Measurements from ENCODE around the gene FLVCR2. TPM values are rescaled to one million over a fixed set of nuclear protein-coding genes. Genes with fewer than 3 reads are reported as not detected.

Gene FLVCR2
- polyA plus RNA-seq, 1 donor from 2014 or later, result not detected

DNA sequence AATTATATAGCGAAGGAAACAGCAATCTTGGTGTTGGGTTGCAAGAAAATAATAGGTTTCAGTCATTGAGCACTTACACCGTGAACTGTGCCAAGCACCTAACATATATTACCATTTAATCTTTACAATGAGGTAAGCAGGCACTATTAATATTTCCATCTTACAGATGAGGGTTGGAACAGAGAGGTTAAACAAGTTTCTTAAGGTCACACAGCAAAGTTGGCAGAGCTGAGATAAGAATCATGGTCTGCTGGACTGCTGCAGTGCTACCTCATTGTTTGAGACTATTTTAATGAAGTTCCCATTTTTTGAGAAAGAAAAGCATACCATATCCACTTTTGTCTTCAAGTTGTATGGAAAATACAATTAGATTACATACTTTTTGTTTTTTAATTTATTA, 80.5 kb downstream of the FLVCR2 start:
- Histone ChIP-seq H3K9me3 (ENCODE audit: low read length) (no peaks in the 10 kb centered on the region), H3K4me2 (ENCODE audit: low read length) (no peak overlapping the region), H3K27me3 (ENCODE audit: insufficient read depth, low read depth, low read length) (no peaks in the 10 kb centered on the region), H3K4me3 (ENCODE audit: low read length) (peak overlapping the region; percentile 40), H3F3A (ENCODE audit: insufficient read depth, low read length, poor library complexity, severe bottlenecking) (no peaks in the 10 kb centered on the region), H4K20me1 (ENCODE audit: insufficient read depth) (no peaks in the 10 kb centered on the region), H3K79me2 (replicated peaks; ENCODE audit: insufficient read depth, low read length) (peaks cover 27% of the 10 kb centered on the region), H3K9me2 (ENCODE audit: insufficient read depth, low read length) (no peaks in the 10 kb centered on the region), H3K27ac (ENCODE audit: low read length) (no peak overlapping the region), H3K9ac (ENCODE audit: low read length) (no peak overlapping the region), H3K36me3 (ENCODE audit: insufficient read depth, low read length) (no peaks in the 10 kb centered on the region), H2AFZ (ENCODE audit: low read depth, low read length) (no peak overlapping the region)
- TF ChIP-seq, protein P1, sequence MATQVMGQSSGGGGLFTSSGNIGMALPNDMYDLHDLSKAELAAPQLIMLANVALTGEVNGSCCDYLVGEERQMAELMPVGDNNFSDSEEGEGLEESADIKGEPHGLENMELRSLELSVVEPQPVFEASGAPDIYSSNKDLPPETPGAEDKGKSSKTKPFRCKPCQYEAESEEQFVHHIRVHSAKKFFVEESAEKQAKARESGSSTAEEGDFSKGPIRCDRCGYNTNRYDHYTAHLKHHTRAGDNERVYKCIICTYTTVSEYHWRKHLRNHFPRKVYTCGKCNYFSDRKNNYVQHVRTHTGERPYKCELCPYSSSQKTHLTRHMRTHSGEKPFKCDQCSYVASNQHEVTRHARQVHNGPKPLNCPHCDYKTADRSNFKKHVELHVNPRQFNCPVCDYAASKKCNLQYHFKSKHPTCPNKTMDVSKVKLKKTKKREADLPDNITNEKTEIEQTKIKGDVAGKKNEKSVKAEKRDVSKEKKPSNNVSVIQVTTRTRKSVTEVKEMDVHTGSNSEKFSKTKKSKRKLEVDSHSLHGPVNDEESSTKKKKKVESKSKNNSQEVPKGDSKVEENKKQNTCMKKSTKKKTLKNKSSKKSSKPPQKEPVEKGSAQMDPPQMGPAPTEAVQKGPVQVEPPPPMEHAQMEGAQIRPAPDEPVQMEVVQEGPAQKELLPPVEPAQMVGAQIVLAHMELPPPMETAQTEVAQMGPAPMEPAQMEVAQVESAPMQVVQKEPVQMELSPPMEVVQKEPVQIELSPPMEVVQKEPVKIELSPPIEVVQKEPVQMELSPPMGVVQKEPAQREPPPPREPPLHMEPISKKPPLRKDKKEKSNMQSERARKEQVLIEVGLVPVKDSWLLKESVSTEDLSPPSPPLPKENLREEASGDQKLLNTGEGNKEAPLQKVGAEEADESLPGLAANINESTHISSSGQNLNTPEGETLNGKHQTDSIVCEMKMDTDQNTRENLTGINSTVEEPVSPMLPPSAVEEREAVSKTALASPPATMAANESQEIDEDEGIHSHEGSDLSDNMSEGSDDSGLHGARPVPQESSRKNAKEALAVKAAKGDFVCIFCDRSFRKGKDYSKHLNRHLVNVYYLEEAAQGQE (IDR thresholded peaks at IDR 0.05; ENCODE audit: borderline replicate concordance), result no peak
- no peak for TF ChIP-seq TAF1 (IDR thresholded peaks at IDR 0.05; ENCODE audit: low read depth)
- TF ChIP-seq MXI1 (conservative IDR thresholded peaks at IDR 0.05; ENCODE audit: poor library complexity, severe bottlenecking), result no peak
- no peak for TF ChIP-seq EP300 (conservative IDR thresholded peaks at IDR 0.05; ENCODE audit: poor library complexity, severe bottlenecking)
- no peak for TF ChIP-seq POLR2AphosphoS5 (IDR thresholded peaks at IDR 0.05)
- TF ChIP-seq RAD21 (conservative IDR thresholded peaks at IDR 0.05), result no peak
- TF ChIP-seq SMC3 (conservative IDR thresholded peaks at IDR 0.05; ENCODE audit: poor library complexity), result no peak
- no peak for TF ChIP-seq EZH2 (IDR thresholded peaks at IDR 0.05; ENCODE audit: borderline replicate concordance, insufficient read depth, low read length, poor library complexity, severe bottlenecking)
- TF ChIP-seq CTCF (IDR thresholded peaks at IDR 0.05; ENCODE audit: poor library complexity, severe bottlenecking), result no peak

GRCh38 chr14:75660238-75660629, 81.8 kb downstream of the FLVCR2 start:
- Histone ChIP-seq H3K27ac (ENCODE audit: low read length) (peak overlapping the region; percentile 84), H3K36me3 (ENCODE audit: insufficient read depth, low read length) (no peaks in the 10 kb centered on the region), H3K9me3 (ENCODE audit: low read length) (no peaks in the 10 kb centered on the region), H2AFZ (ENCODE audit: low read depth, low read length) (peak overlapping the region; percentile 91), H3K9me2 (ENCODE audit: insufficient read depth, low read length) (no peaks in the 10 kb centered on the region), H3K9ac (ENCODE audit: low read length) (peak overlapping the region; percentile 76), H4K20me1 (ENCODE audit: insufficient read depth) (no peaks in the 10 kb centered on the region), H3F3A (ENCODE audit: insufficient read depth, low read length, poor library complexity, severe bottlenecking) (no peaks in the 10 kb centered on the region), H3K27me3 (ENCODE audit: insufficient read depth, low read depth, low read length) (no peaks in the 10 kb centered on the region), H3K79me2 (replicated peaks; ENCODE audit: insufficient read depth, low read length) (peaks cover 27% of the 10 kb centered on the region), H3K4me2 (ENCODE audit: low read length) (no peak overlapping the region), H3K4me3 (ENCODE audit: low read length) (peak overlapping the region; percentile 85)
- TF ChIP-seq, protein P1 (IDR thresholded peaks at IDR 0.05; ENCODE audit: borderline replicate concordance), result no peak

All from neural cell (in vitro differentiated cells).